HPDE6-E6E7 (cell line): ENCODE data around the gene ASS1.
A peak's percentile ranks its signal among the peaks of the same experiment; 100 is the strongest.
"Not testable (repeated sequence)": the region's sequence is repeated elsewhere in the genome, so short reads cannot be mapped to it uniquely, and the experiment has no call there.

Experiments used
- DNase-seq: peaks from one replicate; pipeline ENCODE4 v3.0.0; 2011; ENCODE audit warnings: missing footprints; ENCODE audit errors: extremely low spot score

Gene ASS1

GRCh38 chr9:130444565-130445221, at the start of gene ASS1:
Gene ASS1 (plus strand): TSS chr9:130444961. CDS start chr9:130452229, 7,268 bp downstream.
- peak; percentile 50 for DNase-seq

- no peak for DNase-seq
These were observed 48.8 kb upstream of the ASS1 start for GRCh38 chr9:130395810-130396435.

- no peak for DNase-seq
These were observed 48.2 kb upstream of the ASS1 start for GRCh38 chr9:130396581-130396980.

- DNase-seq: no peak
These were observed 46.1 kb upstream of the ASS1 start for GRCh38 chr9:130398487-130399240.

GRCh38 chr9:130399768-130400167, 45.0 kb upstream of the ASS1 start:
- no peak for DNase-seq

- DNase-seq: no peak
These were observed 43.9 kb upstream of the ASS1 start for GRCh38 chr9:130400870-130401269.

GRCh38 chr9:130401742-130402141, 43.0 kb upstream of the ASS1 start:
- DNase-seq: not testable (repeated sequence)

GRCh38 chr9:130402243-130402642, 42.5 kb upstream of the ASS1 start:
- DNase-seq: no peak

- no peak for DNase-seq
These were observed 41.9 kb upstream of the ASS1 start for GRCh38 chr9:130402645-130403440.

GRCh38 chr9:130405657-130406257, 39.0 kb upstream of the ASS1 start:
- DNase-seq: no peak

GRCh38 chr9:130406278-130406895, 38.4 kb upstream of the ASS1 start:
- DNase-seq: no peak

GRCh38 chr9:130407916-130408663, 36.7 kb upstream of the ASS1 start:
- DNase-seq: no peak

- DNase-seq: no peak
These were observed 36.1 kb upstream of the ASS1 start for GRCh38 chr9:130408669-130409068.

GRCh38 chr9:130409246-130409645, 35.5 kb upstream of the ASS1 start:
- no peak for DNase-seq

- DNase-seq: no peak
These were observed 34.3 kb upstream of the ASS1 start for GRCh38 chr9:130410443-130410842.

- DNase-seq: no peak
These were observed 33.2 kb upstream of the ASS1 start for GRCh38 chr9:130411566-130411915.

- no peak for DNase-seq
These were observed 30.6 kb upstream of the ASS1 start for GRCh38 chr9:130414081-130414731.

- DNase-seq: no peak
These were observed 29.6 kb upstream of the ASS1 start for GRCh38 chr9:130414910-130415746.

GRCh38 chr9:130417602-130418001, 27.2 kb upstream of the ASS1 start:
- no peak for DNase-seq
